AG09319 (cell line): ENCODE measurements around the gene ASPRV1.

Experiments used
- DNase-seq: peaks from one replicate; pipeline ENCODE4 v3.0.0-alpha.2; 2010; ENCODE audit warnings: low read depth; ENCODE audit errors: extremely low read depth
- CTCF ChIP-seq: IDR thresholded peaks from 2 replicates; pipeline ENCODE4 v1.5.1; 2011; ENCODE audit warnings: low read depth, mild to moderate bottlenecking, inconsistent platforms, low read length, moderate library complexity

ASPRV1 gene

GRCh38 chr2:69961496-69961895, at the start of gene ASPRV1:
ASPRV1 (minus strand) TSS chr2:69961631; CDS start chr2:69961436, 195 bp downstream.
- DNase-seq, result no peak
- TF ChIP-seq CTCF, result no peak

GRCh38 chr2:70010576-70011111, 49.2 kb upstream of the ASPRV1 start:
- DNase-seq, result no peak
- no peak for TF ChIP-seq CTCF

GRCh38 chr2:70009762-70010575, 48.5 kb upstream of the ASPRV1 start:
- no peak for DNase-seq
- no peak for TF ChIP-seq CTCF

- DNase-seq, result no peak
- no peak for TF ChIP-seq CTCF
Measured at GRCh38 chr2:70008290-70008689, 46.9 kb upstream of the ASPRV1 start.

GRCh38 chr2:70007151-70007550, 45.7 kb upstream of the ASPRV1 start:
- no peak for DNase-seq

GRCh38 chr2:70006447-70006784, 45.0 kb upstream of the ASPRV1 start:
- no peak for TF ChIP-seq CTCF
- DNase-seq, result no peak

More at GRCh38 chr2:70007151-70007550, 45.7 kb upstream of the ASPRV1 start:
- TF ChIP-seq CTCF, result no peak

GRCh38 chr2:70005752-70006446, 44.5 kb upstream of the ASPRV1 start:
- TF ChIP-seq CTCF, result no peak
- DNase-seq, result no peak
